B cell (primary cell): Measurements from ENCODE around the gene PTPRU. TPM values are rescaled to one million over a fixed set of nuclear protein-coding genes. Genes with fewer than 3 reads are reported as not detected.

Experiments
- ATAC-seq: fragments of 200-7000 bp; cut with Tn5 transposase; one replicate; pipeline ENCODE4 v1.10.0; 2021; ENCODE audit warnings: low read depth, mild to moderate bottlenecking, moderate number of reproducible peaks, moderate library complexity
- CTCF ChIA-PET: fragments of 350-600 bp; sonication (Branson Sonifier 250); formaldehyde crosslinking; loops from one replicate; lab custom pipeline; 2021; ENCODE audit warnings: antibody characterized with exemption, inconsistent platforms; lab: Charles Lee
- POLR2A ChIA-PET: fragments of 350-600 bp; sonication (Branson Sonifier 250); formaldehyde crosslinking; loops from one replicate; lab custom pipeline; 2021; ENCODE audit warnings: antibody characterized with exemption; lab: Charles Lee
- DNase-seq: peaks from one replicate; pipeline ENCODE4 v3.0.0; 2013
- H2AFZ ChIP-seq: 2 replicates; pipeline ENCODE4 v1.6.1; 2012; ENCODE audit warnings: mild to moderate bottlenecking, low read depth, low read length; ENCODE audit not compliant: insufficient read depth, poor library complexity, severe bottlenecking
- H3K27ac ChIP-seq, 2 donors: 1 replicate in 1 of 2; 2 replicates in 1 of 2; pipeline ENCODE4 v1.5.1; 2012 to 2013; ENCODE audit warnings: low read length in 2 of 2, mild to moderate bottlenecking in 2 of 2, moderate library complexity in 1 of 2
- H3K27me3 ChIP-seq, 4 experiments: fragments of 200-600 bp in 1 of 4; sonication (generic) in 1 of 4; replicated peaks in 1 of 4; 1 replicate in 2 of 4; 2 replicates in 2 of 4; pipeline versions ENCODE4 v1.6.1 to v1.7.0; 2013 to 2016; ENCODE audit warnings: low read length in 3 of 4, mild to moderate bottlenecking in 2 of 4, mixed read lengths in 1 of 4, moderate library complexity in 1 of 4; ENCODE audit not compliant: insufficient read depth in 4 of 4, control insufficient read depth in 3 of 4; ENCODE audit errors: control extremely low read depth in 1 of 4
- H3K36me3 ChIP-seq, 2 experiments: replicated peaks in 1 of 2; 1 replicate in 1 of 2; 2 replicates in 1 of 2; pipeline versions ENCODE4 v1.6.1 to v1.7.1; 2013; ENCODE audit warnings: low read length in 1 of 2; ENCODE audit not compliant: insufficient read depth in 2 of 2, control insufficient read depth in 1 of 2; ENCODE audit errors: control extremely low read depth in 1 of 2, extremely low read depth in 1 of 2
- H3K4me1 ChIP-seq, 2 donors: fragments of 200-600 bp in 1 of 2; sonication (generic) in 1 of 2; 1 replicate in 1 of 2; 2 replicates in 1 of 2; pipeline versions ENCODE4 v1.5.1 to v1.6.1; 2013 to 2017; ENCODE audit warnings: low read length in 2 of 2; ENCODE audit not compliant: control insufficient read depth in 2 of 2, insufficient read depth in 2 of 2
- H3K4me2 ChIP-seq: replicated peaks from 2 replicates; pipeline ENCODE3; 2012; ENCODE audit warnings: mild to moderate bottlenecking, low read depth, low read length; ENCODE audit not compliant: poor library complexity, severe bottlenecking
- H3K4me3 ChIP-seq, 5 experiments: fragments of 200-600 bp in 1 of 5; sonication (generic) in 1 of 5; 1 replicate in 3 of 5; 2 replicates in 2 of 5; pipeline versions ENCODE4 v1.5.1 to v1.7.0; 2011 to 2016; ENCODE audit warnings: low read length in 4 of 5, mild to moderate bottlenecking in 4 of 5, low read depth in 2 of 5, control low read depth in 1 of 5, moderate library complexity in 1 of 5; ENCODE audit not compliant: insufficient read depth in 1 of 5; ENCODE audit errors: control extremely low read depth in 1 of 5, extremely low read depth in 1 of 5
- H3K79me2 ChIP-seq: fragments of 200-600 bp; sonication (generic); one replicate; pipeline ENCODE4 v1.6.0; 2016; ENCODE audit warnings: low read length; ENCODE audit not compliant: control insufficient read depth, insufficient read depth
- H3K9ac ChIP-seq: fragments of 200-600 bp; sonication (generic); 2 replicates; pipeline ENCODE4 v1.6.1; 2017; ENCODE audit warnings: mild to moderate bottlenecking, low read length, moderate library complexity
- H3K9me3 ChIP-seq, 3 donors: one replicate each; pipeline versions ENCODE4 v1.6.1 to v1.7.1; 2013; ENCODE audit warnings: low read length in 2 of 3; ENCODE audit not compliant: control insufficient read depth in 2 of 3, insufficient read depth in 1 of 3; ENCODE audit errors: control extremely low read depth in 1 of 3
- H4K20me1 ChIP-seq: 2 replicates; pipeline ENCODE4 v1.6.0; 2012; ENCODE audit warnings: mild to moderate bottlenecking, low read length; ENCODE audit not compliant: insufficient read depth, control insufficient read depth, poor library complexity, severe bottlenecking
- H3K27ac Mint-ChIP-seq: one replicate; pipeline ENCODE4 v1.8.0; 2021; ENCODE audit warnings: mixed read lengths
- H3K27me3 Mint-ChIP-seq: one replicate; pipeline ENCODE4 v1.8.0; 2021; ENCODE audit warnings: mixed read lengths
- H3K4me1 Mint-ChIP-seq: one replicate; pipeline ENCODE4 v1.8.0; 2021; ENCODE audit warnings: mixed read lengths
- H3K4me3 Mint-ChIP-seq: one replicate; pipeline ENCODE4 v1.8.0; 2021; ENCODE audit warnings: mixed read lengths
- H3K9me3 Mint-ChIP-seq: one replicate; pipeline ENCODE4 v1.8.0; 2022; ENCODE audit warnings: mixed read lengths; ENCODE audit not compliant: insufficient read depth
- CTCF ChIP-seq: fragments of 200-600 bp; IDR thresholded peaks from one replicate; pipeline ENCODE4 v1.8.0; 2022; ENCODE audit warnings: antibody characterized with exemption, mild to moderate bottlenecking
- EZH2 ChIP-seq: IDR thresholded peaks from 2 replicates; pipeline ENCODE4 v1.6.1; 2012; ENCODE audit warnings: borderline replicate concordance, low read depth, mild to moderate bottlenecking, moderate library complexity, low read length; ENCODE audit not compliant: insufficient read depth, poor library complexity, severe bottlenecking
- WGBS: methylation state at CpG from one replicate; pipeline ENCODE4 v1.1.5; 2013; ENCODE audit warnings: missing lambda C conversion rate; ENCODE audit not compliant: insufficient coverage; 5-methylcytosine and 5-hydroxymethylcytosine counted together
- intact Hi-C: fragments of 100-400 bp; cut with micrococcal nuclease; formaldehyde crosslinking; loops from one replicate; pipeline ENCODE4 v1.10.0; 2022
- polyA plus RNA-seq: library from polyadenylated mRNA; depleted of rRNA; stranded (reverse); fragments of >200 nt; gene quantifications from 2 replicates; pipeline ENCODE4 v1.2.3, GENCODE V29; 2012
- total RNA-seq, 2 donors: library from RNA; stranded (reverse); fragments of 120-200 nt in 1 of 2; gene quantifications; 1 replicate in 1 of 2; 2 replicates in 1 of 2; pipeline versions ENCODE4 v1.2.3 to v1.2.4, GENCODE V29; 2013 to 2022

Gene PTPRU
- total and polyA plus RNA-seq, 2 donors (not counting 1 experiment from before 2014, with no cell fraction given): 0.10 to 0.25 TPM

- Histone ChIP-seq H4K20me1 (no peaks in the 10 kb centered on the region), H3K27me3 (peaks cover 0 to 16% (median 4%) of the 10 kb centered on the region in 4 experiments), H3K9ac (no peak overlapping the region), H3K79me2 (no peaks in the 10 kb centered on the region), H3K36me3 (no peaks in the 10 kb centered on the region), H3K4me1 (no peaks in the 10 kb centered on the region), H3K4me3 (no peak overlapping the region), H3K4me2 (no peak overlapping the region), H2AFZ (no peak overlapping the region), H3K9me3 (no peaks in the 10 kb centered on the region), H3K27ac (no peak overlapping the region)
- peaks cover 55% of the 10 kb centered on the region for H3K27me3 Mint-ChIP-seq
- no peaks in the 10 kb centered on the region for H3K4me1 Mint-ChIP-seq
- DNase-seq: no peak
- TF ChIP-seq EZH2 (no peak), CTCF (no peak)
- ChIA-PET CTCF (no interaction called here), POLR2A (no interaction called here)
- H3K9me3 Mint-ChIP-seq: no peaks in the 10 kb centered on the region
- H3K4me3 Mint-ChIP-seq: no peak overlapping the region
- intact Hi-C loops: no loop called here
- no peak overlapping the region for H3K27ac Mint-ChIP-seq
- 65% methylated on average over 9 of the region's 9 CpGs for WGBS
- ATAC-seq: no peak
Measured at GRCh38 chr1:29267321-29268070, 31.2 kb downstream of the PTPRU start.

GRCh38 chr1:29269382-29269781 is 33.1 kb downstream of the PTPRU start:
- Mint-ChIP-seq H3K27ac (no peak overlapping the region), H3K4me1 (no peaks in the 10 kb centered on the region), H3K27me3 (peaks cover 54% of the 10 kb centered on the region), H3K4me3 (no peak overlapping the region), H3K9me3 (no peaks in the 10 kb centered on the region)
- Histone ChIP-seq H3K9me3 (no peaks in the 10 kb centered on the region), H3K79me2 (no peaks in the 10 kb centered on the region), H3K4me1 (no peaks in the 10 kb centered on the region), H3K36me3 (no peaks in the 10 kb centered on the region), H2AFZ (no peak overlapping the region), H4K20me1 (no peaks in the 10 kb centered on the region), H3K27ac (no peak overlapping the region), H3K4me3 (no peak overlapping the region), H3K27me3 (peaks cover 0 to 17% (median 4%) of the 10 kb centered on the region in 4 experiments), H3K4me2 (no peak overlapping the region), H3K9ac (no peak overlapping the region)
- DNase-seq (no peak), ATAC-seq (no peak)
- CTCF ChIA-PET: no interaction called here
- POLR2A ChIA-PET: no interaction called here
- TF ChIP-seq CTCF (no peak), EZH2 (no peak)
- 76% methylated on average over 4 of the region's 8 CpGs for WGBS
- intact Hi-C loops: no loop called here
